Measurements from ENCODE around the gene SAMD4A.

Gene SAMD4A

DNA sequence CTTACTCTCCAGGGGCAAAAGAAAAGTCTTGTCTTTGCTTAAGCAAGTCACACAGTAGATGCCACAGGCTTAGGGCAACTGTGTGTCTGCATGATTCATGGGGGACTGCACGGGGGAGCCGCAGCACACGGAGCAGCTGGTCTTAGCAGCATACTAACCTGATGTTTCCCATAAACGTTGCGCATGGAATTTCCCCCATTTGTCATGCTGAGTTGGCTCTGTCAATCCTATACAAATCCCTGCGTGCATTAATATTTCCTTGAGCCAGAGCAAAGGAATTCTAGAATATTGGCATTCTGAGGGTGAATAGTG lies 71.2 kb downstream of the SAMD4A start:
- TF ChIP-seq, protein P1, sequence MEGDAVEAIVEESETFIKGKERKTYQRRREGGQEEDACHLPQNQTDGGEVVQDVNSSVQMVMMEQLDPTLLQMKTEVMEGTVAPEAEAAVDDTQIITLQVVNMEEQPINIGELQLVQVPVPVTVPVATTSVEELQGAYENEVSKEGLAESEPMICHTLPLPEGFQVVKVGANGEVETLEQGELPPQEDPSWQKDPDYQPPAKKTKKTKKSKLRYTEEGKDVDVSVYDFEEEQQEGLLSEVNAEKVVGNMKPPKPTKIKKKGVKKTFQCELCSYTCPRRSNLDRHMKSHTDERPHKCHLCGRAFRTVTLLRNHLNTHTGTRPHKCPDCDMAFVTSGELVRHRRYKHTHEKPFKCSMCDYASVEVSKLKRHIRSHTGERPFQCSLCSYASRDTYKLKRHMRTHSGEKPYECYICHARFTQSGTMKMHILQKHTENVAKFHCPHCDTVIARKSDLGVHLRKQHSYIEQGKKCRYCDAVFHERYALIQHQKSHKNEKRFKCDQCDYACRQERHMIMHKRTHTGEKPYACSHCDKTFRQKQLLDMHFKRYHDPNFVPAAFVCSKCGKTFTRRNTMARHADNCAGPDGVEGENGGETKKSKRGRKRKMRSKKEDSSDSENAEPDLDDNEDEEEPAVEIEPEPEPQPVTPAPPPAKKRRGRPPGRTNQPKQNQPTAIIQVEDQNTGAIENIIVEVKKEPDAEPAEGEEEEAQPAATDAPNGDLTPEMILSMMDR (IDR thresholded peaks at IDR 0.05; ENCODE audit: insufficient read depth, low read length, poor library complexity, severe bottlenecking), result no peak
- no peak overlapping the region for H3K4me3 ChIP-seq (replicated peaks; ENCODE audit: low read depth, low read length)
- DNase-seq (ENCODE audit: extremely low read depth, insufficient read length), result no peak

DNA sequence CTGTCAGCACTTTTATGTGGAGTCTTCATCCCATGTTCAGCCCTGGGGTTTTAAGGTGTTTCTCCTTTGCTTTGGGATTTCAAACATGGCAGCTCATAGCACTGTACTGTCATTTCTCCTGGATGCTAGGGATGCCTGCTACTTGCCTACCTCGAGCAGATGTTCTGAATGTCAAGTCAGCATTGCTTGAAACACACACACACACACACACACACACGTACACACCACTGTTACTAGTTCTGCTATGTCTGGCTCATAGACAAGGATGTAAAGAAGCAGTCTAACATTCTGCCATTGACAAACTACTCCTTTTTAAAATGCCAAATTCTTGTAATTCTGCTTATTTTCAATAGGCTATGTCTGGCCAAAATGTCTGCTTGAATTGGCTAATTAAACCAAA lies 72.7 kb downstream of the SAMD4A start:
- no peaks in the 10 kb centered on the region for H3K36me3 ChIP-seq (ENCODE audit: control insufficient read depth, insufficient read depth, low read length)
- TF ChIP-seq, protein P1 (IDR thresholded peaks at IDR 0.05; ENCODE audit: insufficient read depth, low read length, poor library complexity, severe bottlenecking), result no peak
- no peaks in the 10 kb centered on the region for H3K27me3 ChIP-seq (replicated peaks; ENCODE audit: control insufficient read depth, insufficient read depth, low read length)
- no peak for DNase-seq (ENCODE audit: extremely low read depth, insufficient read length)
- no peak overlapping the region for H3K4me3 ChIP-seq (replicated peaks; ENCODE audit: low read depth, low read length)

More for the DNA sequence above, 71.2 kb downstream of the SAMD4A start:
- H3K27me3 ChIP-seq (replicated peaks; ENCODE audit: control insufficient read depth, insufficient read depth, low read length), result no peaks in the 10 kb centered on the region
- no peaks in the 10 kb centered on the region for H3K36me3 ChIP-seq (ENCODE audit: control insufficient read depth, insufficient read depth, low read length)

DNA sequence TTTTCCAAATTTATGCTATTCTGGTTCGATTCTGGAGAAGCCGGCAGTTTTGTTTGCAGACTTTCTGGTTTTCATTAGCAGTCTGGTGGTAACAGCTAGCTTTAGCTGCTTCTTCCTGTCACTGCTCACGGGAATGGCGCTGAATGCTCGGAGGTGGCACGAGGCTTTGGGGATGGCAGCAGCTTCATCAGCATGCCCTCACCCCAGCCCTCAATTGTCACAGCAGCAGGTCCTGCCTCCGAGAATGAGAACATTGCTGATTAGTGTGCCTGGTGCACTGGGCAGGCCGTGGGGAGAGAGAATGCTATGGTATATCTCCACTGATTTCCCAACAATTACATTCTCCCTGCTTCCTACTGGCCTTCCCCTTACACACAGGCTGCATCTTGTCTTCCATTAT lies 73.6 kb downstream of the SAMD4A start:
- Histone ChIP-seq H3K36me3 (ENCODE audit: control insufficient read depth, insufficient read depth, low read length) (no peaks in the 10 kb centered on the region), H3K4me3 (replicated peaks; ENCODE audit: low read depth, low read length) (no peak overlapping the region), H3K27me3 (replicated peaks; ENCODE audit: control insufficient read depth, insufficient read depth, low read length) (no peaks in the 10 kb centered on the region)
- DNase-seq (ENCODE audit: extremely low read depth, insufficient read length), result no peak
- TF ChIP-seq, protein P1 (IDR thresholded peaks at IDR 0.05; ENCODE audit: insufficient read depth, low read length, poor library complexity, severe bottlenecking), result no peak

DNA sequence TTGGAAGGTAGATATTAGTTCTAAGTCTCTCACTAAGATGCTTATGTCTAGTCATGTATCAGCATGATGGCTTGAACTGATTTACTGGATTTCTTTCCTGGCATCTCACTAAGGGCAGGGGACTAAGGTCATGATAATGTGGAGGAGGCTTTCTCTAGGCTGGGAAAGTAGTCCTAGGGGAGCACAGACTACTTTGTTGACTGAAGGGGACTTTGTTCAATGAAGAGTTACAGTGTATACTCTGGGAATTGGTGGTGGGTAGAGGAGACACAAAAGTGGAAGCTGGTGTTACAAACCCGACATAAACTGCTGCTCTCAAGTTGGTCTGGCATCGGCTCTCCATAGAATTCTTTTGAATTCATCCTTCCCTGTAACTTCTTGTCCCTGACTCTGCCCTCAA lies 75.2 kb downstream of the SAMD4A start:
- no peaks in the 10 kb centered on the region for H3K27me3 ChIP-seq (replicated peaks; ENCODE audit: control insufficient read depth, insufficient read depth, low read length)
- no peak overlapping the region for H3K4me3 ChIP-seq (replicated peaks; ENCODE audit: low read depth, low read length)
- DNase-seq (ENCODE audit: extremely low read depth, insufficient read length), result no peak
- TF ChIP-seq, protein P1 (IDR thresholded peaks at IDR 0.05; ENCODE audit: insufficient read depth, low read length, poor library complexity, severe bottlenecking), result no peak
- no peaks in the 10 kb centered on the region for H3K36me3 ChIP-seq (ENCODE audit: control insufficient read depth, insufficient read depth, low read length)

DNA sequence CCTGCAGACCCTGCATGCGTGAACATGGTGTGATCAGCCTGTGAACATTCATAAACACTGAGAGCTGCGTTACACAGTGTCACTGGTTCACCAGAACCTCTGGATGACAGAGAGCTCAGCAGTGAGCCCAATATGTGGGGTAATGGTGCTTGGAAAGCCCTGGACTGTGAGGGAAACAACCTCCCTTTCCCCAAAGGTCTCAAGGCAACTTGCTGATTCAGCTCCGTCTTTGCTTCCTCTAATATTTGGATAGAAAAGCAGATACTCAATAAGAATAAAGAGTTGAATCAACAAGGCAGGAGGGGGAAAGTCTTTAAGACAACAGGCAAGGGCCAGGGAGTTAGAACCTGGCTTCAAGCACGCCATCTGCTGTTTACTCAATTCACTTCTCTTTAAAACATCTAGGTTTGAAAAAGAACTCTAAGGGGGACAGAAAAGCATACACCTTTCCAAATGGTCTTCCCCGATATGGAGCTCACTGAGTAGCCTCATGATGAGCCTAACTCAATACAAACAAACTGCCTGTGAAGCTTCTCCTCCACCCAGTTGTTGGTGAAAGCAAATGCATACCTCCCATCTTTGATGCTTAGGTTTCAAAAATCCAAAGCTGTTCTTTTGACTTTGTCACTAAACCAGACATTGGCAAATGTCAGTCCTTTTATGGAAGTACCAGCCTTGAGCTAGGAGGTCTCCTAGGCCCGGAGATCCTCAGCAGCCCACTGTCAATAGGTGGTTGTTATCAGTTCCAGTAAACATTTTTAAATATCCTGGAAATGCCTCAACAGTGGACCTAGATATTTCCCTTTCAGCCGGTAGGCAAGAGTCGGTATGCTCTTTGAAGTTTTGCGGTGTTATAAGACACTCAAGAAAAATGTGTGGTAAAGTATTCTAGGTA lies 76.1 kb downstream of the SAMD4A start:
- Histone ChIP-seq H3K27me3 (replicated peaks; ENCODE audit: control insufficient read depth, insufficient read depth, low read length) (no peaks in the 10 kb centered on the region), H3K4me3 (replicated peaks; ENCODE audit: low read depth, low read length) (no peak overlapping the region), H3K36me3 (ENCODE audit: control insufficient read depth, insufficient read depth, low read length) (no peaks in the 10 kb centered on the region)
- no peak for DNase-seq (ENCODE audit: extremely low read depth, insufficient read length)
- TF ChIP-seq, protein P1 (IDR thresholded peaks at IDR 0.05; ENCODE audit: insufficient read depth, low read length, poor library complexity, severe bottlenecking), result peak; percentile 41

Measured in GM06990 (cell line).